ENCODE data around the gene SLC4A4. TPM values are rescaled to one million over a fixed set of nuclear protein-coding genes. Genes with fewer than 3 reads are reported as not detected.

SLC4A4 gene
- total and polyA plus RNA-seq, 2 of the 13 experiments (the other 11 are each of a cell fraction or from before 2014, with no cell fraction given), result 0.01 TPM; not detected in 1

DNA sequence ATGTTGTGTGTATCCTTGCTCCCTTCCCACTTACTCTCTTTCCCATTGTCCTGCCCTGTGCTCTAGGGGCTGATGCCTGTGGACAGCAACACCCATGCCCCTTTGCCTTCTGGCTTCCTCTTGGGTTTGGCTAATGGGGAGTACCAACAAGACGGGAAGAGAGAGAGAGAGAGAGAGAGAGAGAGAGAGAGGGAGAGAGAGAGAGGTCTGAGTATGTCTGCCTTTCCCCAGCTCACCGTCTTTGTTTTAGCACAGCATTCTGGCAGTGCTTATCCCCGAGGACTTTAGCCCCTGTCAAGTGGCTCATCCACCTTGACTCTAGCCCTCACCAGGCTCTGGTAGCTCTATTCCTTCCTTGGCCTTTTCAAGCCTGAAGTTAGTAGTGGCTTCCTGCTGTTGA is 128.0 kb downstream of the SLC4A4 start (continued):
- TF ChIP-seq ZFP36L1 (CRISPR knock-in tag; IDR thresholded peaks at IDR 0.05), result no peak
- TF ChIP-seq, protein P1, sequence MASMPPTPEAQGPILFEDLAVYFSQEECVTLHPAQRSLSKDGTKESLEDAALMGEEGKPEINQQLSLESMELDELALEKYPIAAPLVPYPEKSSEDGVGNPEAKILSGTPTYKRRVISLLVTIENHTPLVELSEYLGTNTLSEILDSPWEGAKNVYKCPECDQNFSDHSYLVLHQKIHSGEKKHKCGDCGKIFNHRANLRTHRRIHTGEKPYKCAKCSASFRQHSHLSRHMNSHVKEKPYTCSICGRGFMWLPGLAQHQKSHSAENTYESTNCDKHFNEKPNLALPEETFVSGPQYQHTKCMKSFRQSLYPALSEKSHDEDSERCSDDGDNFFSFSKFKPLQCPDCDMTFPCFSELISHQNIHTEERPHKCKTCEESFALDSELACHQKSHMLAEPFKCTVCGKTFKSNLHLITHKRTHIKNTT (CRISPR knock-in tag; IDR thresholded peaks at IDR 0.05), result no peak
- no peak for TF ChIP-seq SP2 (CRISPR knock-in tag; IDR thresholded peaks at IDR 0.05)

DNA sequence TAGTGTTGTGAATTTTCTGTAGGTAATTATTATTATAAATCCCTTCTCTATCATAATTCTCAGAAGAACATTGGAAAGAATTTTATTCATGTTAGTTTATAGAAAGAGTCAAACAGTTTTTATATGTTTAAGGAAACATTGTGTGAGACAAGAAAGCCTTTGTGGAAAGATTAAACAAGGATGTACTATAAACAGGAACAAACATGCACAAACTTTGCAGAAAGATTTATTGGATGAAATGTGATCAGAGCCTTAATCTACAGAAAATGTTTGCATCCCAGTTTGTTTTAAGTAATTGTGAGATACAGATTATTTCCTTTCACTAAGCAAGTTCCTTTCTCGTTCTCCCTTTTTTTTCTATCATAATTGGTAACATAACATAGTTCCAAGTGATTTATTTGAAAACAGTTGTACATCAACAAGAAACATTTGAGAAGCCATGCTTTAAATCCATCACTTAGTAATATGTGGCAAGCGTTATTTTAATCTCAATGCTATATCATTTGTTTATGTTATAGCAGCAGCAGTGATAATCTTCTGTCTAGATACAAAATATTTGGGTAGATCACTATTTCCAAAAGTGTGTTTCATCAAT is 129.4 kb downstream of the SLC4A4 start:
- Histone ChIP-seq H3K4me1 (ENCODE audit: insufficient read depth, low read length) (no peaks in the 10 kb centered on the region), H3K36me3 (replicated peaks in 1 of 2; ENCODE audit: control insufficient read depth in 1 of 2, insufficient read depth in 2 of 2, low read length in 2 of 2) (no peaks in the 10 kb centered on the region), H3K27me3 (ENCODE audit: control insufficient read depth in 1 of 2, insufficient read depth in 2 of 2, low read length in 2 of 2) (no peaks in the 10 kb centered on the region), H3K4me3 (replicated peaks in 1 of 3; ENCODE audit: insufficient read depth in 1 of 3, low read depth in 2 of 3, low read length in 3 of 3) (no peak overlapping the region), H2AFZ (ENCODE audit: low read length) (no peak overlapping the region), H3K79me2 (ENCODE audit: insufficient read depth, low read length) (no peaks in the 10 kb centered on the region), H3K9ac (ENCODE audit: insufficient read depth, low read depth, low read length) (no peak overlapping the region), H3K27ac (ENCODE audit: extremely low read length, insufficient read depth, low read length) (no peak overlapping the region), H4K20me1 (ENCODE audit: insufficient read depth, low read length) (no peaks in the 10 kb centered on the region), H3K9me3 (ENCODE audit: low read length) (no peaks in the 10 kb centered on the region), H3K4me2 (ENCODE audit: low read depth, low read length) (no peak overlapping the region)
- DNase-seq (ENCODE audit: low spot score), result no peak
- POLR2A ChIA-PET, result no interaction called here
- intact Hi-C loops (cut with micrococcal nuclease; ENCODE audit: unreplicated experiment) (no loop called here), in situ Hi-C loops (cut with HindIII; ENCODE audit: extremely low pct_ligation_motif_present, low pct_unique_long_range_greater_than_20kb) (no loop called here)
- WGBS (ENCODE audit: low lambda C conversion rate), result 3% methylated on average over 2 of the region's 2 CpGs
- BruUV-seq (replicated peaks), result no TSS peak
- TF ChIP-seq ZNF816 (CRISPR knock-in tag; IDR thresholded peaks at IDR 0.05; ENCODE audit: borderline replicate concordance) (no peak), PHB2 (IDR thresholded peaks at IDR 0.05; ENCODE audit: partially characterized antibody) (no peak), AKAP8 (CRISPR knock-in tag; IDR thresholded peaks at IDR 0.05) (no peak), PCBP2 (optimal IDR thresholded peaks at IDR 0.05; ENCODE audit: low read depth, low read length, poor library complexity, severe bottlenecking) (no peak), KMT2A (CRISPR knock-in tag; IDR thresholded peaks at IDR 0.05) (no peak), NFIB (CRISPR knock-in tag; IDR thresholded peaks at IDR 0.05; ENCODE audit: borderline replicate concordance) (no peak), FOXK2 (IDR thresholded peaks at IDR 0.05) (no peak), MED1 (CRISPR knock-in tag; IDR thresholded peaks at IDR 0.05) (no peak)
- CTCF ChIA-PET (ENCODE audit: low intra/inter-chr PET ratio, low total read pairs), result no interaction called here
- ATAC-seq, result no peak
- FAIRE-seq, result no peak

Measured in HepG2 (cell line).